Measurements from ENCODE around the gene PILRA. TPM values are rescaled to one million over a fixed set of nuclear protein-coding genes. Genes with fewer than 3 reads are reported as not detected.

The PILRA gene
- total and polyA plus RNA-seq, 2 of the 13 experiments (the other 11 are each of a cell fraction or from before 2014, with no cell fraction given): 0.13 to 1.3 TPM

DNA sequence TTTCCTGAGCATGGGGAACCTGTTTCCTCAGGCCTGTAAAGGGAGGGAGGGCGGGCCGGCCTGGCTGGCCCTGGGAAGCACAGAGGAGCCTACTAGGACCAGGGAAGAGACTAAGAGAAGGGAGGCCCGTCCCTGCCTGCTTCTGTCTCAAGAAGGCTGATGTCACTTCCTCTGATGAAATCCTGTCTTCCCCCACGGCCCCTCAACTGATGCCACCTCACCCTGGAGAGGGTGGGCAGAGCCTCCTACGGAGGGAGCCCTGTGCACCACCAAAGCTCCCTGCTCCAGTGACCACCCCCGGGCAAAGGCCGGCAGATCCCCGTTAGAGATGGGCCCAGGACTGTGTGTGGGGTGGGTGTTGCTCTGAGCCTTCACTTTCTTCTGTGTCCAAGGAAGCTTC is 1.0 kb upstream of the PILRA start:
- H4K20me1 ChIP-seq (ENCODE audit: insufficient read depth, low read length): no peaks in the 10 kb centered on the region
- H3K36me3 ChIP-seq (replicated peaks in 1 of 2; ENCODE audit: control insufficient read depth in 1 of 2, insufficient read depth in 2 of 2, low read length in 2 of 2): no peaks in the 10 kb centered on the region
- in situ Hi-C loops (cut with HindIII; ENCODE audit: extremely low pct_ligation_motif_present, low pct_unique_long_range_greater_than_20kb) (no loop called here), intact Hi-C loops (cut with micrococcal nuclease; ENCODE audit: unreplicated experiment) (no loop called here)
- ChIA-PET POLR2A (interaction anchor here (0.9 kb wide), 1 partner anchor 10 kb away, joined by 3 read pairs; no protein-coding TSS in a partner anchor), CTCF (ENCODE audit: low intra/inter-chr PET ratio, low total read pairs) (no interaction called here)
- no peak overlapping the region for H3K4me3 ChIP-seq (replicated peaks in 1 of 3; ENCODE audit: insufficient read depth in 1 of 3, low read depth in 2 of 3, low read length in 3 of 3)
- H3K27ac ChIP-seq (ENCODE audit: extremely low read length, insufficient read depth, low read length): no peak overlapping the region
- H3K79me2 ChIP-seq (ENCODE audit: insufficient read depth, low read length): no peaks in the 10 kb centered on the region
- no peaks in the 10 kb centered on the region for H3K9me3 ChIP-seq (ENCODE audit: low read length)
- FAIRE-seq (no peak), ATAC-seq (peak; percentile 26), DNase-seq (ENCODE audit: low spot score) (no peak)
- 0 out of 2 replicates have a peak overlapping the region, but pooled peaks have one; percentile 18 for H3K4me2 ChIP-seq (ENCODE audit: low read depth, low read length)
- no peak overlapping the region for H3K9ac ChIP-seq (ENCODE audit: insufficient read depth, low read depth, low read length)
- H2AFZ ChIP-seq (ENCODE audit: low read length): no peak overlapping the region
- WGBS (ENCODE audit: low lambda C conversion rate): 51% methylated on average over 4 of the region's 8 CpGs
- TF ChIP-seq GTF3A (CRISPR knock-in tag; conservative IDR thresholded peaks at IDR 0.05) (no peak), ATF7 (IDR thresholded peaks at IDR 0.05) (no peak), ATF7 (CRISPR knock-in tag; IDR thresholded peaks at IDR 0.05) (no peak), RNF2 (conservative IDR thresholded peaks at IDR 0.05; ENCODE audit: low read depth) (no peak), JUNB (CRISPR knock-in tag; IDR thresholded peaks at IDR 0.05; ENCODE audit: borderline replicate concordance) (no peak), ZSCAN20 (CRISPR knock-in tag; IDR thresholded peaks at IDR 0.05; ENCODE audit: borderline replicate concordance) (no peak)
- TF ChIP-seq, protein P1, sequence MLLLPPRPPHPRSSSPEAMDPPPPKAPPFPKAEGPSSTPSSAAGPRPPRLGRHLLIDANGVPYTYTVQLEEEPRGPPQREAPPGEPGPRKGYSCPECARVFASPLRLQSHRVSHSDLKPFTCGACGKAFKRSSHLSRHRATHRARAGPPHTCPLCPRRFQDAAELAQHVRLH (CRISPR knock-in tag; IDR thresholded peaks at IDR 0.05; ENCODE audit: borderline replicate concordance, low read depth): no peak
- TF ChIP-seq, protein P2, sequence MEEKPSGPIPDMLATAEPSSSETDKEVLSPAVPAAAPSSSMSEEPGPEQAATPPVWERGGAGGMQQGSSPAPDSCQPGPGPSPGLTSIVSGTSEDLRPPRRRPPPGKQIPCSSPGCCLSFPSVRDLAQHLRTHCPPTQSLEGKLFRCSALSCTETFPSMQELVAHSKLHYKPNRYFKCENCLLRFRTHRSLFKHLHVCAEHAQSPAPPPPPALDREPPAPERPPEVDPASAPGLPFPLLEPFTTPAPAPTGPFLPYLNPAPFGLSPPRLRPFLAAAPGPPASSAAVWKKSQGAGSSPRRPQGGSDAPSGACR (CRISPR knock-in tag; IDR thresholded peaks at IDR 0.05): no peak
- TF ChIP-seq, protein P3, sequence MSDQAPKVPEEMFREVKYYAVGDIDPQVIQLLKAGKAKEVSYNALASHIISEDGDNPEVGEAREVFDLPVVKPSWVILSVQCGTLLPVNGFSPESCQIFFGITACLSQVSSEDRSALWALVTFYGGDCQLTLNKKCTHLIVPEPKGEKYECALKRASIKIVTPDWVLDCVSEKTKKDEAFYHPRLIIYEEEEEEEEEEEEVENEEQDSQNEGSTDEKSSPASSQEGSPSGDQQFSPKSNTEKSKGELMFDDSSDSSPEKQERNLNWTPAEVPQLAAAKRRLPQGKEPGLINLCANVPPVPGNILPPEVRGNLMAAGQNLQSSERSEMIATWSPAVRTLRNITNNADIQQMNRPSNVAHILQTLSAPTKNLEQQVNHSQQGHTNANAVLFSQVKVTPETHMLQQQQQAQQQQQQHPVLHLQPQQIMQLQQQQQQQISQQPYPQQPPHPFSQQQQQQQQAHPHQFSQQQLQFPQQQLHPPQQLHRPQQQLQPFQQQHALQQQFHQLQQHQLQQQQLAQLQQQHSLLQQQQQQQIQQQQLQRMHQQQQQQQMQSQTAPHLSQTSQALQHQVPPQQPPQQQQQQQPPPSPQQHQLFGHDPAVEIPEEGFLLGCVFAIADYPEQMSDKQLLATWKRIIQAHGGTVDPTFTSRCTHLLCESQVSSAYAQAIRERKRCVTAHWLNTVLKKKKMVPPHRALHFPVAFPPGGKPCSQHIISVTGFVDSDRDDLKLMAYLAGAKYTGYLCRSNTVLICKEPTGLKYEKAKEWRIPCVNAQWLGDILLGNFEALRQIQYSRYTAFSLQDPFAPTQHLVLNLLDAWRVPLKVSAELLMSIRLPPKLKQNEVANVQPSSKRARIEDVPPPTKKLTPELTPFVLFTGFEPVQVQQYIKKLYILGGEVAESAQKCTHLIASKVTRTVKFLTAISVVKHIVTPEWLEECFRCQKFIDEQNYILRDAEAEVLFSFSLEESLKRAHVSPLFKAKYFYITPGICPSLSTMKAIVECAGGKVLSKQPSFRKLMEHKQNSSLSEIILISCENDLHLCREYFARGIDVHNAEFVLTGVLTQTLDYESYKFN (CRISPR knock-in tag; conservative IDR thresholded peaks at IDR 0.05): no peak
- BruUV-seq (replicated peaks): no TSS peak
- H3K4me1 ChIP-seq (ENCODE audit: insufficient read depth, low read length): peaks cover 9% of the 10 kb centered on the region; the same call in 1 of the 2 replicates
- H3K27me3 ChIP-seq (ENCODE audit: control insufficient read depth in 1 of 2, insufficient read depth in 2 of 2, low read length in 2 of 2): no peaks in the 10 kb centered on the region; a peak in 2 of 5 replicates

All from HepG2 (cell line).